ENCODE measurements around the gene GPX8. TPM values are rescaled to one million over a fixed set of nuclear protein-coding genes. Genes with fewer than 3 reads are reported as not detected.

The GPX8 gene
- total RNA-seq, 4 donors from 2014 or later: 0.88 to 5.8 (median 1.3) TPM

- Histone ChIP-seq H3K36me3 (no peaks in the 10 kb centered on the region), H3K27me3 (no peaks in the 10 kb centered on the region), H3K27ac (no peak overlapping the region), H3K4me3 (no peak overlapping the region), H3K4me1 (no peaks in the 10 kb centered on the region), H3K9me3 (no peaks in the 10 kb centered on the region)
- DNase-seq: no peak
- TF ChIP-seq CTCF (IDR thresholded peaks at IDR 0.05): peak in 3 of 6 experiments; percentile 32 to 48 (median 39)
- no peak for TF ChIP-seq POLR2A (IDR thresholded peaks at IDR 0.05)
These were observed 27.4 kb downstream of the GPX8 start for GRCh38 chr5:55187370-55187769.

- H3K4me1 ChIP-seq: no peaks in the 10 kb centered on the region
- no peaks in the 10 kb centered on the region for H3K36me3 ChIP-seq
- H3K27ac ChIP-seq: no peak overlapping the region
- no peak overlapping the region for H3K4me3 ChIP-seq
- no peaks in the 10 kb centered on the region for H3K9me3 ChIP-seq
- TF ChIP-seq POLR2A (IDR thresholded peaks at IDR 0.05) (no peak), CTCF (IDR thresholded peaks at IDR 0.05) (no peak)
- DNase-seq: no peak
- no peaks in the 10 kb centered on the region for H3K27me3 ChIP-seq
These were observed 28.9 kb downstream of the GPX8 start for GRCh38 chr5:55188656-55189540.

- H3K9me3 ChIP-seq: no peaks in the 10 kb centered on the region
These were observed 31.2 kb downstream of the GPX8 start for GRCh38 chr5:55191165-55191564.

GRCh38 chr5:55205001-55205400 is 45.0 kb downstream of the GPX8 start:
- no peaks in the 10 kb centered on the region for H3K27me3 ChIP-seq
- H3K4me3 ChIP-seq: no peak overlapping the region
- H3K36me3 ChIP-seq: no peaks in the 10 kb centered on the region
- DNase-seq: no peak
- no peaks in the 10 kb centered on the region for H3K9me3 ChIP-seq
- H3K4me1 ChIP-seq: no peaks in the 10 kb centered on the region
- TF ChIP-seq CTCF (IDR thresholded peaks at IDR 0.05) (no peak), POLR2A (IDR thresholded peaks at IDR 0.05) (no peak)
- no peak overlapping the region for H3K27ac ChIP-seq

More at GRCh38 chr5:55191165-55191564, 31.2 kb downstream of the GPX8 start:
- no peaks in the 10 kb centered on the region for H3K27me3 ChIP-seq
- no peak for DNase-seq
- no peaks in the 10 kb centered on the region for H3K4me1 ChIP-seq
- no peak overlapping the region for H3K4me3 ChIP-seq
- TF ChIP-seq CTCF (IDR thresholded peaks at IDR 0.05) (no peak), POLR2A (IDR thresholded peaks at IDR 0.05) (no peak)
- no peak overlapping the region for H3K27ac ChIP-seq
- H3K36me3 ChIP-seq: no peaks in the 10 kb centered on the region

- no peak overlapping the region for H3K4me3 ChIP-seq
- no peaks in the 10 kb centered on the region for H3K4me1 ChIP-seq
- no peak overlapping the region for H3K27ac ChIP-seq
- H3K27me3 ChIP-seq: no peaks in the 10 kb centered on the region
- DNase-seq: no peak
- H3K9me3 ChIP-seq: no peaks in the 10 kb centered on the region
- H3K36me3 ChIP-seq: no peaks in the 10 kb centered on the region
- no peak for TF ChIP-seq POLR2A (IDR thresholded peaks at IDR 0.05)
- TF ChIP-seq CTCF (IDR thresholded peaks at IDR 0.05): no peak
These were observed 51.4 kb downstream of the GPX8 start for GRCh38 chr5:55211184-55211874.

Small RNA genes within 50 kb of the gene (small RNA-seq; reads per million reads assigned to genes)
- 0 reads per million in 2 donors for gene MIR449A
- 0 reads per million in 2 donors for gene MIR449B
- gene MIR449C: 0 to 0.06 reads per million in 2 donors

Other genes with a start within 250 kb of the GPX8 start
- gene ESM1, start 174.6 kb upstream of the GPX8 start, total RNA-seq: not detected
- gene GZMK, start 135.9 kb upstream of the GPX8 start, total RNA-seq: not detected
- gene GZMA, start 57.5 kb upstream of the GPX8 start, total RNA-seq: 10 to 100 TPM in 1 of 4 donors, 1 to 10 TPM in 2, not detected in 1; 2.2 to 13.8 (median 7.2) TPM
- not detected for gene CDC20B, start 13.0 kb downstream of the GPX8 start, total RNA-seq
- not detected for gene MCIDAS, start 67.1 kb downstream of the GPX8 start, total RNA-seq
- gene CCNO, start 73.4 kb downstream of the GPX8 start, total RNA-seq: 1 to 10 TPM in 2 of 4 donors, under 1 TPM in 1, not detected in 1; 0.95 to 3.1 (median 2.5) TPM
- 10 to 100 TPM; 16.0 to 26.4 (median 20.9) TPM for gene DHX29, start 147.5 kb downstream of the GPX8 start, total RNA-seq
- gene MTREX, start 147.8 kb downstream of the GPX8 start, total RNA-seq: 100 to 1,000 TPM in 1 of 4 donors, 10 to 100 TPM in 3; 57.2 to 124 (median 61.5) TPM

Data from Peyer's patch (tissue), 4 donors.